ENCODE data around the gene ADGRG1.

The ADGRG1 gene

DNA sequence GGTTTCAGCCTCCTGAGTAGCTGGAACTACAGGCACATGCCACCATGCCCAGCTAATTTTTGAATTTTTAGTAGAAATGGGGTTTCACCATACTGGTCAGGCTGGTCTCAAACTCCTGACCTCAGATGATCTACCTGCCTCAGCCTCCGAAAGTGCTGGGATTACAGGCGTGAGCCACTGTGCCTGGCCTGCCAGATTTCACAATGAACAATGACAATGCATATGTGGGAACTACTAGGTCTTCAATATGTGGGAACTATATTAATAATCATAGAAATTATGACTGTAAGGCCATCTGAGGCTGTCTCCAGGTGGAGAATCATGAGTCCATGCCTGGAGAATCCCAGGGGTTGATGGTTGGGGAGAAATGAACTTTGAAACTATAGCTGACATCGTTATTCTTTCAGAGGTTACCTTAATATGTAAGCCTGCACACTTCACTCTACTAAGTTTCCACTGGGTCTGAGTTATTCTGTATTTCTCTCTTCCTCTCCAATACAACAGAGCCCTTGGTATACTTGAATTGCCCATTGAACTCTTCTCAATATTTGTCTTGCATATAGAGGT is 59.0 kb downstream of the ADGRG1 start:
- no peak for DNase-seq

DNA sequence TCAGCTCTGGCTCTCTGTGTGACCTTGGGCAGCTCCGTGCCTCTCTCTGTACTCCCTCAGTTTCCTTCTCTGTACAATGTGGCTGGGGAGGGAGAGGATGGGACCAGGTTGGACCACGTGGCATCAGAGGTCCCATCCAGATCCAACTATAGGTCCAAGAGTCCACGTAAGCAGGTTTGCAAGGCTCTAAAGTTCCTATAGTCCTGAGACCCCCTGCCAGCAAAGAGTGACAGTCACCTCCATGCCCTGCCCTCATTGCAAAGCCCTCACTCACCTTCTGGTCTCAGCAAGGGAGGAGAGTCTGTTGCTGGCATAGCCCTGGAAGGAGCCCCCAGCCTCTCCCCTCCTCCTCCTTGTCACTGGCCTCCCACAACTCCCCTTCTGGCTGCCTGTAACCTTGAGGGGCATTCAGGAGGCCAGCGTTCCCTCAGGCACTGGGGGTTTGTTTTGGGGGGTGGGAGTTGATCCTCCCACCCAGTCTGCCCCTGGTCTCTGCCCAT is 60.1 kb downstream of the ADGRG1 start:
- DNase-seq: no peak

- DNase-seq: no peak
Observed at GRCh38 chr16:57688987-57689761, 60.7 kb downstream of the ADGRG1 start.

DNA sequence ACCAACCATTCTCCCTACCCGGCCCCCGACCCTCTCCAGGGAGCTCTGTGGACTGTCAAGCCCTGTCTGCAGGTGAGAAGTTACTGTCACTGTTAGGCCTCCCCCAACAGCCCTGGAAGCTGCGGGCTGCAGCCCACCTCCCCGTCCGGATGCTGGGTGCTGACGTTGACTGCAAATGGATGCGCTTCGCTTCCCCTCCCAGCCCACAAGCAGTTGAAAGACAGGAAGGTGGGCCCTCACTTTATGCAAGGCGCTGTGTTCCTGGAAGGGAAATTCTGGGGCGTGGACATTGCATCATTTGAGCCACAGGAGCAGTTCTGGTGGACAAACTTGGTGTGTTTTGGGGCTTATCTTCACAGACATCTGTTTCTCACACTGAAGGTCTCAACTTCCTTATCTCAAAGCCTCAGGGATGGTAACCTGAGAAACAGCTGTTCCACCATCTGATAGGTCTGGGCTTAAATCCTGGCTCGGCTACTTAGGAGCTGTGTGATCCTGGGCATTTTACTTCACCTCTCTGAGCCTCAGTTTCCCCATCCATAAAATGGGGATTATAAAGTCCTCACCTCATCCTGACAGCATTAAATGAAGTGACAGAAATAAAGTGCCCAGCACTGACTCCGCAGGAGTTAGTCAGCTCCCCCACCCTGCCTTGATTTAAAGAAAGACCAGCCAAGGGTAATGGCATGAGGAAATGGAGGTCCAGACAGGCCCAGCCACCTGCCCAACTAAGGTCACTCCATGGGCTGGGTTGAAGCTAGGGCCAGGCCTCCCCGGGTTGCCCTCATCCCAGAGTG is 61.5 kb downstream of the ADGRG1 start:
- no peak for DNase-seq

DNA sequence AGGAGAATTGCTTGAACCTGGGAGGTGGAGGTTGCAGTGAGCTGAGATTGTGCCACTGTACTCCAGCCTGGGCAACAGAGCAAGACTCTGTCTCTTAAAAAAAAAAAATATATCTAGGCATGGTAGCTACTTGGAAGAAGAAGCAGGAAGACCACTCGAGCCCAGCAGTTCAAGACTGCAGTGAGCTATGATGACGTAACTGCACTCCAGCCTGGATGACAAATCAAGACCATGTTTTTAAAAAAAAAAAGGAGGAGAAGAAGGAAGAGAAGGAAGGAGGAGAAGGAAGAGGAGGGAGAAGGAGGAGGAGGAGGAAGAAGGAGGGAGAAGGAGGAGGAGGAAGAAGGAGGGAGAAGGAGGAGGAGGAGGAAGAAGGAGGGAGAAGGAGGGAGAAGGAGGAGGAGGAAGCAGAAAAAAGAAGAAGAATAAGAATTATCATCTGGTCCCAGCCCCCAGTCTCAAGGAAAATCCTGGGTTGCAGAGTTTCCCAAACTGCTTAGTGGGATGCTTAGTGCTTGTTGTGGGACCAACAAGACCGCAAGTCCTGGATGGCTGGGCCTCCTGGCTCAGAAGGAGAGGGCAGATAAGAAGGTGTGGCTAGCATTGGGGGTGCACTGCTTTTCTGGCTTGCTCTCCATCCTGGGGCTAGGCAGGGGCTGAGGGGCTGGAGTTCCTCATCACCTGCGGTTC is 62.5 kb downstream of the ADGRG1 start:
- no peak for DNase-seq

GRCh38 chr16:57692636-57693035 is 64.2 kb downstream of the ADGRG1 start:
- no peak for DNase-seq

DNA sequence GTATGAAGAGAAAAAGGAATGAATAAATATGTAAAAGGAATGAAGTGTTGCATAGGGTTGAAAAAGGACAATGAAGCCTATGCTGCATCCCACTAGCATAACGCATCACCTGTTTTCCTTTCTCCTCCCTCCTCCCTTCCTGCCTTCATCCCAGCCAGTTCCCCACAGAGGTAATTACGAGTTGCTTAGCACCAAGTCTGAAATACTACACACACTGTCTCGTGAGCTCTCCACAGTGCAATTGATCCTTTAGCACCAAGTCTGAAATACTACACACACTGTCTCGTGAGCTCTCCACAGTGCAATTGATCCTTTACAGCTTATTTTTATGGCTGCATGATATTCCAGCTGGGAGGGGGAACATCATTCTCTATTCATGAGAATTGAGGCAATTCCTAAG is 65.1 kb downstream of the ADGRG1 start:
- DNase-seq: no peak

DNA sequence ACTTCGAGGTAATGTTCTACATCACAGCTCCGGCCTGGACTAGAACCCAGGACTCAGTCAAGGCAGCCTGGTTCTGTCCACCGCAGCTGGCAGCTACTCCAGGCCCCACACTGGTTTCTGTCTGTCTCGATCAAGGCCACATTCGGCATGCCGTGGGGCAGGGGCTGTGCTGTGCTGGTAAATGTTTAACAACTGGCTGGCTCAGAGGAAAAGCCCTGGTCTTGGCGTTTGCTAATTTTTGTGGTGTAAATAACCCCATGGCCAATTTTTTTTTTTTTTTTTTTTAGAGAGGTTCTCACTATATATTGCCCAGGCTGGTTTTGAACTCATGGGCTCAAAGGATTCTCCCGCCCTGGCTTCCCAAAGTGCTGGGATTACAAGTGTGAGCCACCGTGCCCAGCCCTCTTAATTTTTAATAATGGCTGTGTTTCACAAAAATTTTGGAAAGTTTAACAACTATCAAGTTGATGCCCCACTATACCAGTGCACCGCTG is 65.8 kb downstream of the ADGRG1 start:
- DNase-seq: no peak

DNA sequence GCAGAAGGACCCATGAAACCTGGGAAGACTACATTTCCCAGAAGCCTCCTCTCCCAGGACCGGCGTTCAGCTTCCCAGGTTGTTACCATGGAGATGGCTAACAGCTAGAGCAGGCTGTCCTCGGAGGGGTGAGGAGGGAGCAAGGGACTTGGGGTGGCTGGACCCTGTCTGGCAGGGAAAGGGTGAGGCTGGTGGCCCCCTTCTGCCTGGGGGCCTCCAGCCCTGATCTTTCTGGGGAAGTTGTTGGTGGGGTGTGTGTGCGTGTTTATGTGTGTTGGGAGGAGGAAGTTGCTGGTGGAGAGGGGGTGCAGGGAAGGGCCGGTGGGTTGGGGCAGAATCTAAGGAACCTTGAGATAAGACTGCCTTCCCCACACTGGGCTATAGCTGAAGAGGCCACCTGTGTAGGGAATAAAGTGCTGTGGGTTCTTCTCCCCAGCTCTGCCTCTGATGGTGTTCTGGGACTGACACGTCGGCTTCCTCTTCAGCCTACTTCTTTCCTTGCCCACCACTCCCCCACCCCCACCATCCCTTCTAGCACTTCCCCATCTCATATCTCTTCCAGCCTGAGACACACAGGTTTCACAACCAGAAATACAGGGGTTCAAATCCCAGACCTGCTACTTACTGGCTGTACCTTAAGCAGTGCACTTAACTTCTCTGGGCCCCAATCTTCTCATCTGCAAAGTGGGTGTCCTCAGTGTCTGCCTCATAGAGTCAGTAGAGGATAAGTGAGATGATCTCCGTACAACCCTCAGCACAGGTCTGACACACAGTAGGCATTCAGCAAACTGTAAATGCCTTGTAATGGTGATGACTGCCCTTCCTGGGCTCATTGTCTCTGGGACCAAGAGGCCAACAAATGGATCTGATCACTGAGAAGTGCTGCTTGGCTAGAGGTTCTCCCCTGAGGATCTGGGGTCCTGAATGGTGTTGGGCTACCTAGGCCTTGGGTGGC is 66.6 kb downstream of the ADGRG1 start, which contains the start of gene DRC7:
Gene DRC7, plus strand, starts transcription at position 82 of the 955 bp plus-strand sequence. CDS start 3,144 bp downstream, outside the sequence.
- DNase-seq: peak; percentile 43

DNA sequence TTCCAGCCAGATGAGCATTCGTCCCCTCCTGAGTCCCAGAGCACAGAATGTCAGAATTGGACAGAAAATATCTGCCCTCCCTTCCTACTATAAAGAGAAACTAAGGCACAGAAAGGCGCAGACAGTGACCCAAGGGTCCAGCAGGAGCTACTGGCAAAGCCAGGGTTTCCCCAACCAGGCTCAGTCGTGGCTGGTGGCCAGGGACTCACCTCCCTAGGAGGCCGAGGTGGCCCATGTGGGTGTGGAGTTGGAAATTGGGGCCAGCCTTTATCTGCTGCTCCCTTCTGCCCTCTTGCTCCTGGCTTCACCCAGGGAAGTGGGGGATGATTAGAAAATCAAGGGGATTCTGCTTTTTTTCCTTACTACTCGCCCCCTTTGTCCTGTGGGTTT is 67.2 kb downstream of the ADGRG1 start:
- DNase-seq: no peak

- DNase-seq: no peak
Observed at GRCh38 chr16:57696240-57696639, 67.8 kb downstream of the ADGRG1 start.

DNA sequence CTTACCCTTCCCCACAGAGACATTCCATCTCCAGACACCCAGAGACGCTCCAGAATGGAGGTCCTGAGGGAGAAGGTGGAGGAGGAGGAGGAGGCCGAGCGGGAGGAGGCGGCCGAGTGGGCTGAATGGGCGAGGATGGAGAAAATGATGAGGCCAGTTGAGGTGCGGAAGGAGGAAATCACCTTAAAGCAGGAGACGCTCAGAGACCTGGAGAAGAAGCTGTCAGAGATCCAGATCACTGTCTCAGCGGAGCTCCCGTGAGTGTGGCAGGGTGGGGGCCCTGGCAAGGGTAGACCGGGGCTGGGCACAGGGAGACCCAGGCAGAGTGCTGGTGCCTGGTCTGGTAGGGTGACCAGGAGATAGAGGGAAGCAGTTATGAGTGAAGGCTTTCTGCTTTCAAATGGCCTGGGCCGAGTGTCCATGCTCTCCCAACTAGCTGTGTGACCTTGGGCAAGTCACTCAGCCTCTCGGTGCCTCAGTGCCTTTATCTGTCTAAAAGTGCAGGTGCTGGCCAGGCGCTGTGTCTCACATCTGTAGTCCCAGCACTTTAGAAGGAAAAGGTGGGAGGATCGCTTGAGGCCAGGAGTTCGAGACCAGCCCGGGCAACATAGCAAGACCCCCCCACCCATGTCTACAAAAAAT is 69.6 kb downstream of the ADGRG1 start:
- DNase-seq: no peak

GRCh38 chr16:57698812-57699405 is 70.5 kb downstream of the ADGRG1 start:
- DNase-seq: no peak

DNA sequence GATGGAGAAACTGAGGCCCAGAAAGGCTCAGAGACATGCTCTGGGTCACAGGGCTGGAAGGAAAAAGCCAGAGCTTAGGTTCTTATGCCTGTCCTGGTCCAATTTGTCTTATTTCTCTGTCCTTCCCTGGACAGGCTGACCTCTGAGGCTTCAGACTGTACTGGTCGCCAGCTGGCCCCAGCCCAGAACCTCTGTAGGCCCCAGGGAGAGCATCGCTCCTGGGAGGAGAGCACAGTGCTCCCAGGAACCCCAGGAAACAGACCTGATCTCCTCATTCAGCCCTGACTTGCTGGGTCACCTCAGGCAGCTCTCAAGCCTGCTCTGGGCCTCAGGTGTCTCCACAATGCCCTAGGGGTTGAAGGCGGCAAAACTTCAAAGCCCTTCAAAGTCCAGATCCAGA is 71.1 kb downstream of the ADGRG1 start:
- DNase-seq: no peak

GRCh38 chr16:57699899-57700298 is 71.5 kb downstream of the ADGRG1 start:
- DNase-seq: no peak

DNA sequence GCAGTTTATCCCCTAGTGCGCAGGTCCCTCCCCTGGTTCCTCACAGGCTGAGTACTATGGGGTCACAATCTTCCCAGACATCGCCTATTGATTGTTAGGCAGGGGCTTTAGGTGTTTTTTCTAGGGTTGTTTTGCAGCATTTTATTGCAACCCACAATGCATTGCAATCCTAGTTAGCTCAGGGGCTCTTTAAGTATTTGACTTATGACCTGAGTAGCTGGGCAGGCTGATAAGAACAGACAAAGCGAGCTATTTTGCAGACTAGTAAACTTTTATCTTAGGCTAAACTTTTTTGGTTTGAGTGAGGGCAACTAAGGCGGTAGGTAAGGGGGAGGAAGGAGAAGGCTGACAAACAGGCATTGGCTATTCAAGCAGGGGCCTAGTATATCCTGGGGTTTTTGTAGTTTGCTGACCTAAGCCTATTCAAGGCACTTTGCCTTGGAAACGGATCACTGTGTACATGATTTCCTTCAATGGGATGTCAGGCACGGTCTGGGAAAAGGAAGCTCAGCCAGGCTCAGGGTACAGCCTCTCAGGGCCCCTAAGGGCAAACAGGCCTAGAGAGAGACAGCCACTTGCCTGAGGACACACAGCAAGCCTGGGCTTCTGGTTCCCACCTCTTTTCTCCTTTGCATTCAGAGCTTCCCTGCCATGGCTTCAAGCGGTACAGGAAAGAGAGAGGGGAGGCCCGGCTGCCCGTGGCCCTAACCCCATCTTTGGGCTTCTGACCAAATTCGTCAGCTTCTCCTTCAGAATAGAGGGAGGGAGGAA is 72.5 kb downstream of the ADGRG1 start:
- no peak for DNase-seq

- no peak for DNase-seq
Observed at GRCh38 chr16:57701759-57702371, 73.4 kb downstream of the ADGRG1 start.

DNA sequence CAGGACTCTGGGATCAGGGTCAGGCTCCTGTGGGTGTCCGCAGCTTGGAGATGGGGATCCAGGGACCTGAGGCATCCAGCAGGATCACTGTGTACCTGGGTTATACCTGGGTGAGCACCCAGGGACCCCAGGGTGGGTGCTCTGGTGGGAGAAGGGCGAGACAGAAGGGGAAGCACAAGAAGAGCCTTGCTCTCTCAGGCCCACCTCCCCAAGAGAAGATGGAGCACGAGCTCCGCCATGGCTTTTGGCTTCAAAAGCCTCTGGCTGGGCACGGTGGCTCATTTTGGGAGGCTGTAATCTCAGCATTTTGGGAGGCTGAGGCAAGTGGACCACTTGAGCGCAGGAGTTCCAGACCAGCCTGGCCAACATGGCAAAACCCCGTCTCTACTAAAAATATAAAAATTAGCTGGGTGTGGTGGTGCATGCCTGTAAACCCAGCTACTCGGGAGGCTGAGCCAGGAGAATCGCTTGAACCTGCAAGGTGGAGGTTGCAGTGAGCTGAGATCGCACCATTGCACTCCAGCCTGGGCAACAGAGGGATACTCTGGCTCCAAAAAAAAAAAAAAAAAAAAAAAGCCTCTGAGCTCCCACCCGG is 75.1 kb downstream of the ADGRG1 start:
- DNase-seq: no peak
